ENCODE results near the gene TOMM40. TPM values are rescaled to one million over a fixed set of nuclear protein-coding genes. Genes with fewer than 3 reads are reported as not detected.

The TOMM40 gene
- total and polyA plus RNA-seq, 2 of the 13 experiments (the other 11 are each of a cell fraction or from before 2014, with no cell fraction given): 72.0 to 110 TPM

DNA sequence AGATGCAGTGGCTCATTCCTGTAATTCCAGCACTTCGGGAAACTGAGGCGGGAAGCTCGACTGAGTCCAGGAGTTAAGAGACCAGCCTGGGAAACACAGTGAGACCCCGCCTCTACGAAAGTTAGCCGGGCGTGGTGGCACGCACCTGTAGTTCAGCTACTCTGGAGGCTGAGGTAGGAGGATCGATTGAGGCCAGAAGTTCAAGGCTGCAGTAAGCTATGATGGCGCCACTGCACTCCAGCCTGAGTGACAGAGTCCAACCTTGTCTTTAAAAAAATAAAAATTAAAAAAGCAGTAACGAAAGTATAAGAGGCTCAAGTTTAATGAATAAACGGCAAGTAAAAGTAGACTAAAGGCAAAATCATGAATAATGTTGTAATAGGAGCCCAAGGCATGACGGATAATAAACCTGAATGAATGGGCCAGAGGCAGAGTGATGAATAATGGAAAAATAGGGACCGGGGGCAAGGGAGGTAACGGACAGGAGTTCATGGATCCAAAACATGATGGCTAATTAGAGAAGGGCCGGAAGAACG lies 1.2 kb upstream of the TOMM40 start (continued):
- TF ChIP-seq, protein P1, sequence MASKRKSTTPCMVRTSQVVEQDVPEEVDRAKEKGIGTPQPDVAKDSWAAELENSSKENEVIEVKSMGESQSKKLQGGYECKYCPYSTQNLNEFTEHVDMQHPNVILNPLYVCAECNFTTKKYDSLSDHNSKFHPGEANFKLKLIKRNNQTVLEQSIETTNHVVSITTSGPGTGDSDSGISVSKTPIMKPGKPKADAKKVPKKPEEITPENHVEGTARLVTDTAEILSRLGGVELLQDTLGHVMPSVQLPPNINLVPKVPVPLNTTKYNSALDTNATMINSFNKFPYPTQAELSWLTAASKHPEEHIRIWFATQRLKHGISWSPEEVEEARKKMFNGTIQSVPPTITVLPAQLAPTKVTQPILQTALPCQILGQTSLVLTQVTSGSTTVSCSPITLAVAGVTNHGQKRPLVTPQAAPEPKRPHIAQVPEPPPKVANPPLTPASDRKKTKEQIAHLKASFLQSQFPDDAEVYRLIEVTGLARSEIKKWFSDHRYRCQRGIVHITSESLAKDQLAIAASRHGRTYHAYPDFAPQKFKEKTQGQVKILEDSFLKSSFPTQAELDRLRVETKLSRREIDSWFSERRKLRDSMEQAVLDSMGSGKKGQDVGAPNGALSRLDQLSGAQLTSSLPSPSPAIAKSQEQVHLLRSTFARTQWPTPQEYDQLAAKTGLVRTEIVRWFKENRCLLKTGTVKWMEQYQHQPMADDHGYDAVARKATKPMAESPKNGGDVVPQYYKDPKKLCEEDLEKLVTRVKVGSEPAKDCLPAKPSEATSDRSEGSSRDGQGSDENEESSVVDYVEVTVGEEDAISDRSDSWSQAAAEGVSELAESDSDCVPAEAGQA (IDR thresholded peaks at IDR 0.05; ENCODE audit: low read depth): no peak
- TF ChIP-seq, protein P1 (CRISPR knock-in tag; IDR thresholded peaks at IDR 0.05; ENCODE audit: borderline replicate concordance): no peak
- TF ChIP-seq EEA1 (CRISPR knock-in tag; IDR thresholded peaks at IDR 0.05; ENCODE audit: borderline replicate concordance) (no peak), ZNF709 (CRISPR knock-in tag; IDR thresholded peaks at IDR 0.05) (peak; percentile 72; the same call in 1 of the 2 replicates), NAIF1 (CRISPR knock-in tag; IDR thresholded peaks at IDR 0.05; ENCODE audit: borderline replicate concordance) (peak; percentile 57; the same call in 1 of the 2 replicates), ZSCAN30 (CRISPR knock-in tag; IDR thresholded peaks at IDR 0.05) (peak; percentile 64; the same call in 1 of the 2 replicates), ZNF619 (CRISPR knock-in tag; IDR thresholded peaks at IDR 0.05) (0 out of 2 replicates have a peak, but pooled peaks have one; percentile 6), ZNF768 (CRISPR knock-in tag; IDR thresholded peaks at IDR 0.05) (0 out of 2 replicates have a peak, but pooled peaks have one; percentile 21), HNF4G (IDR thresholded peaks at IDR 0.05; ENCODE audit: borderline replicate concordance, low read depth, low read length) (peak; percentile 47; the same call in 1 of the 2 replicates), HNF4G (CRISPR knock-in tag; IDR thresholded peaks at IDR 0.05; ENCODE audit: borderline replicate concordance, low read depth) (no peak), WIZ (CRISPR knock-in tag; IDR thresholded peaks at IDR 0.05) (peak; percentile 28; the same call in 1 of the 2 replicates), ZNF460 (CRISPR knock-in tag; IDR thresholded peaks at IDR 0.05; ENCODE audit: borderline replicate concordance) (peak; percentile 57; the same call in 1 of the 2 replicates), MATR3 (CRISPR knock-in tag; IDR thresholded peaks at IDR 0.05) (no peak), JUND (CRISPR knock-in tag; IDR thresholded peaks at IDR 0.05) (0 out of 2 replicates have a peak, but pooled peaks have one; percentile 11), ZMYM3 (CRISPR knock-in tag; IDR thresholded peaks at IDR 0.05) (peak; percentile 94), ZNF138 (CRISPR knock-in tag; IDR thresholded peaks at IDR 0.05; ENCODE audit: low read depth) (0 out of 2 replicates have a peak, but pooled peaks have one; percentile 34), ADNP (CRISPR knock-in tag; IDR thresholded peaks at IDR 0.05) (peak; percentile 75; the same call in 1 of the 2 replicates), NCOA2 (CRISPR knock-in tag; IDR thresholded peaks at IDR 0.05) (no peak), TCF7 (IDR thresholded peaks at IDR 0.05; ENCODE audit: low read depth) (0 out of 2 replicates have a peak, but pooled peaks have one; percentile 1), CENPT (CRISPR knock-in tag; IDR thresholded peaks at IDR 0.05; ENCODE audit: low read depth) (no peak), ZSCAN31 (CRISPR knock-in tag; IDR thresholded peaks at IDR 0.05; ENCODE audit: low read depth) (0 out of 2 replicates have a peak, but pooled peaks have one; percentile 30), NFATC3 (CRISPR knock-in tag; IDR thresholded peaks at IDR 0.05) (peak; percentile 44; the same call in 1 of the 2 replicates), GATA4 (IDR thresholded peaks at IDR 0.05; ENCODE audit: borderline replicate concordance, low read depth) (0 out of 2 replicates have a peak, but pooled peaks have one; percentile 13), TGIF2 (CRISPR knock-in tag; IDR thresholded peaks at IDR 0.05) (no peak)
- TF ChIP-seq, protein P2, sequence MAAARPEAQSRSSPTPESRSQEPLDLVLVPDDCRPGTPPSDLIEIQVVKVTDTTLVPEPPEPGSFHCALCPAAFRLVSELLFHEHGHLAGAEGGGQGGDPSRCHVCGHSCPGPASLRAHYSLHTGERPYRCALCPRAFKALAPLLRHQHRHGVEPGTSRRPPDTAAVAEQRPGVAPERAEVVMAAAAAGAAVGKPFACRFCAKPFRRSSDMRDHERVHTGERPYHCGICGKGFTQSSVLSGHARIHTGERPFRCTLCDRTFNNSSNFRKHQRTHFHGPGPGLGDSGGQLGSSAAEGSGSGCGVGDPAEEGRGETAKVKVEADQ (CRISPR knock-in tag; IDR thresholded peaks at IDR 0.05; ENCODE audit: borderline replicate concordance): peak; percentile 72; the same call in 1 of the 2 replicates

All from HepG2 (cell line).